ENCODE results near the gene CCSER2. TPM values are rescaled to one million over a fixed set of nuclear protein-coding genes. Genes with fewer than 3 reads are reported as not detected.

The CCSER2 gene
- polyA plus RNA-seq, 1 donor (not counting 4 experiments of a cell fraction or from before 2014, with no cell fraction given), result 26.7 TPM

GRCh38 chr10:84339025-84339424 is 10.6 kb downstream of the CCSER2 start:
- Histone ChIP-seq H3K27ac (ENCODE audit: control insufficient read depth, insufficient read depth, low read length) (no peak overlapping the region), H3K9ac (ENCODE audit: control insufficient read depth, extremely low read depth, insufficient read depth, low read length) (no peak overlapping the region), H3K4me3 (ENCODE audit: control insufficient read depth in 2 of 3, extremely low read depth in 1 of 3, insufficient read depth in 2 of 3, low read depth in 1 of 3, low read length in 3 of 3) (no peak overlapping the region), H3K27me3 (ENCODE audit: control insufficient read depth, extremely low read depth, insufficient read depth, low read length) (no peaks in the 10 kb centered on the region), H3K36me3 (ENCODE audit: control insufficient read depth in 2 of 2, extremely low read depth in 1 of 2, insufficient read depth in 2 of 2, low read length in 2 of 2) (no peaks in the 10 kb centered on the region), H3K4me1 (ENCODE audit: control insufficient read depth, extremely low read depth, insufficient read depth, low read length) (peaks cover 19% of the 10 kb centered on the region), H3K9me1 (ENCODE audit: control insufficient read depth, extremely low read depth, insufficient read depth, low read length) (peaks cover 2% of the 10 kb centered on the region), H3K9me3 (ENCODE audit: control insufficient read depth, low read depth, low read length) (no peaks in the 10 kb centered on the region), H4K20me1 (ENCODE audit: control insufficient read depth, extremely low read depth, insufficient read depth, low read length) (peaks cover 8% of the 10 kb centered on the region), H2AFZ (ENCODE audit: control insufficient read depth, low read length) (no peak overlapping the region), H3K79me2 (ENCODE audit: control insufficient read depth, insufficient read depth, low read length) (peaks cover 91% of the 10 kb centered on the region), H3K4me2 (ENCODE audit: control insufficient read depth, extremely low read depth, insufficient read depth, low read depth, low read length) (no peak overlapping the region)
- TF ChIP-seq EZH2 (IDR thresholded peaks at IDR 0.05; ENCODE audit: low read length), result no peak
- TF ChIP-seq CTCF (optimal IDR thresholded peaks at IDR 0.05 in 1 of 3, IDR thresholded peaks at IDR 0.05 in 1 of 3, conservative IDR thresholded peaks at IDR 0.05 in 1 of 3; ENCODE audit: extremely low read depth in 1 of 3, insufficient read depth in 2 of 3, low read length in 3 of 3), result no peak
- dilution Hi-C loops (cut with MboI; ENCODE audit: extremely low pct_ligation_motif_present, low sequenced_read_pairs), result no loop called here
- FAIRE-seq (no peak), DNase-seq (ENCODE audit: low read depth, low spot score) (no peak)

DNA sequence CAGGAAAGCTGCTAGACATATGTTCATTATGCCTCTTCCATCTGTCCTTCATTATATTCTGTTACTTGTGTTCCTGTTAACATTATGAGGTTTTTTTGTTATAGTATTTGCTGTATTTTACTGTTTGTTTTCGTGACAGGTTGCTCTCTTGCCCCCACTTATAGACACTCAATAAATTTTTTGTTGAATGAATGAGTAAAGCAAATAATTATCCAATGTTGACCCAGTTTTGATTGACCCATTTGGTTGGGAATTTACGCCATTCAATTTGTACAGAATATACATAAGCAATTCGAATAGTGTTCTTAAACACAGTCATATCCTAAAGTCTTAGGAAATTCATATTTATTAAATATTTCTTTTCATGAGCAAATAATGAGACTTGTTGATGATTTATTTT is 11.8 kb downstream of the CCSER2 start:
- H3K4me2 ChIP-seq (ENCODE audit: control insufficient read depth, extremely low read depth, insufficient read depth, low read depth, low read length), result no peak overlapping the region
- no peaks in the 10 kb centered on the region for H3K9me1 ChIP-seq (ENCODE audit: control insufficient read depth, extremely low read depth, insufficient read depth, low read length)
- no peak overlapping the region for H2AFZ ChIP-seq (ENCODE audit: control insufficient read depth, low read length)
- H3K9me3 ChIP-seq (ENCODE audit: control insufficient read depth, low read depth, low read length), result no peaks in the 10 kb centered on the region
- H3K79me2 ChIP-seq (ENCODE audit: control insufficient read depth, insufficient read depth, low read length), result peaks cover 89% of the 10 kb centered on the region
- dilution Hi-C loops (cut with MboI; ENCODE audit: extremely low pct_ligation_motif_present, low sequenced_read_pairs), result no loop called here
- no peaks in the 10 kb centered on the region for H3K36me3 ChIP-seq (ENCODE audit: control insufficient read depth in 2 of 2, extremely low read depth in 1 of 2, insufficient read depth in 2 of 2, low read length in 2 of 2)
- peaks cover 17% of the 10 kb centered on the region for H3K4me1 ChIP-seq (ENCODE audit: control insufficient read depth, extremely low read depth, insufficient read depth, low read length)
- peaks cover 5% of the 10 kb centered on the region for H4K20me1 ChIP-seq (ENCODE audit: control insufficient read depth, extremely low read depth, insufficient read depth, low read length)
- no peaks in the 10 kb centered on the region for H3K27me3 ChIP-seq (ENCODE audit: control insufficient read depth, extremely low read depth, insufficient read depth, low read length)
- no peak overlapping the region for H3K4me3 ChIP-seq (ENCODE audit: control insufficient read depth in 2 of 3, extremely low read depth in 1 of 3, insufficient read depth in 2 of 3, low read depth in 1 of 3, low read length in 3 of 3)
- DNase-seq (ENCODE audit: low read depth, low spot score) (no peak), FAIRE-seq (no peak)
- TF ChIP-seq CTCF (optimal IDR thresholded peaks at IDR 0.05 in 1 of 3, IDR thresholded peaks at IDR 0.05 in 1 of 3, conservative IDR thresholded peaks at IDR 0.05 in 1 of 3; ENCODE audit: extremely low read depth in 1 of 3, insufficient read depth in 2 of 3, low read length in 3 of 3), result no peak
- no peak overlapping the region for H3K27ac ChIP-seq (ENCODE audit: control insufficient read depth, insufficient read depth, low read length)
- H3K9ac ChIP-seq (ENCODE audit: control insufficient read depth, extremely low read depth, insufficient read depth, low read length), result no peak overlapping the region
